VCaP (cell line): ENCODE data around the gene UBA3.

Source experiments
- H3K27ac ChIP-seq: fragments of 450-650 bp; 2 replicates; pipeline ENCODE4 v1.5.1; 2017
- CTCF ChIP-seq: fragments of 450-650 bp; conservative IDR thresholded peaks from 2 replicates; pipeline ENCODE4 v1.5.1; 2017; ENCODE audit warnings: mild to moderate bottlenecking, moderate library complexity

Gene UBA3

GRCh38 chr3:69005071-69005790, 74.9 kb downstream of the UBA3 start:
- H3K27ac ChIP-seq = no peak overlapping the region
- TF ChIP-seq CTCF = no peak
